GM21526 (cell line): ENCODE measurements around the gene DBN1.

Experiments
- ATAC-seq: cut with Tn5 transposase; IDR thresholded peaks from one replicate; pipeline ENCODE4 v1.9.1; 2021; ENCODE audit warnings: moderate library complexity; ENCODE audit not compliant: unreplicated experiment, low FRiP score

Gene DBN1

DNA sequence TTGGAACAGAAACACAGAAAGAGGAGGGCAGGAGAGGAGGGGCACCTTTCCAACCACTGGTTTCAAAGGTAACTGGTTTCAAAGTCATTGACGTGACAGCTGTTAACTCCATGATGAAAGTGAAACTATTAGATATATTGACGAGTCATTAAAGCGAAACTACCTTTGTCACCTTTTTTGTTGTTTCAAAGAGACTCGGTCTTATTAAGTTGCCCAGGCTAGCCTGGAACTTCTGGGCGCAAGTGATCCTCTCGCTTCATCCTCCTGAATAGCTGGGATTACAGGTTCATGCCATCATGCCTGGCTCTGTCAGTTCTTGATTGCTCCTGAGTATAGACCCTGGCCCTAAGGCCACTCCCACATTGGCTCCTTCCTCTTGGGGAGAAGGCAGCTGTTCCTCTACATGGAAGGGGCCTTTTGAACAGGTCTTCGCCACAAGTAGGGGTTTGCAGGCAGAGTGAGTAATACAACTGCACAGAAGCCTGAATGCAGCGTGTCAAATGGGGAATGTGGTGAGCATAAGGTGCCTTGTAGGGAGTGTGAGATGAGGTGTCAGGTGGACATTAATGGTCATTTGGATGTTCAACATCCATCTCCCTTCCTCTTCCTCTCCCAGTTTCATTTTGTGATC lies 60.7 kb downstream of the DBN1 start:
- ATAC-seq: peak; percentile 56

DNA sequence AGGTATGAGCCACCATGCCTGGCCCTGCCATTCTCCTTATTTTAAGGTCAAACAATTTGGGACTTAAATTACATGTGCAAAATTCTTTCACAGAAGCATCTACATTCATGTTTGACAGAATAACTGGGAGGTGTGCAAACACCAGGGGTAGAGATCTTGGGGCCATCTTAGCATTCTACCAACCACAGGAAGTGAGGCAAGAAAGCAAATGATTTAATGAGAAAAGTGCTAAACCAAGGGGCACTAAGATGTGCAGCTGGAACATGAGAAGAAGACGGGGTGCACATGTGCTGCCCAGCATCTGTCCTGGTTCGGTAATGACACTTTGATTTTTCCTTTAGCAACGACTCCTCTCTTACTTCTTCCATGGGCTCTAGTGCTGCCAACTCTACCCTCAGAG lies 62.9 kb downstream of the DBN1 start:
- no peak for ATAC-seq

DNA sequence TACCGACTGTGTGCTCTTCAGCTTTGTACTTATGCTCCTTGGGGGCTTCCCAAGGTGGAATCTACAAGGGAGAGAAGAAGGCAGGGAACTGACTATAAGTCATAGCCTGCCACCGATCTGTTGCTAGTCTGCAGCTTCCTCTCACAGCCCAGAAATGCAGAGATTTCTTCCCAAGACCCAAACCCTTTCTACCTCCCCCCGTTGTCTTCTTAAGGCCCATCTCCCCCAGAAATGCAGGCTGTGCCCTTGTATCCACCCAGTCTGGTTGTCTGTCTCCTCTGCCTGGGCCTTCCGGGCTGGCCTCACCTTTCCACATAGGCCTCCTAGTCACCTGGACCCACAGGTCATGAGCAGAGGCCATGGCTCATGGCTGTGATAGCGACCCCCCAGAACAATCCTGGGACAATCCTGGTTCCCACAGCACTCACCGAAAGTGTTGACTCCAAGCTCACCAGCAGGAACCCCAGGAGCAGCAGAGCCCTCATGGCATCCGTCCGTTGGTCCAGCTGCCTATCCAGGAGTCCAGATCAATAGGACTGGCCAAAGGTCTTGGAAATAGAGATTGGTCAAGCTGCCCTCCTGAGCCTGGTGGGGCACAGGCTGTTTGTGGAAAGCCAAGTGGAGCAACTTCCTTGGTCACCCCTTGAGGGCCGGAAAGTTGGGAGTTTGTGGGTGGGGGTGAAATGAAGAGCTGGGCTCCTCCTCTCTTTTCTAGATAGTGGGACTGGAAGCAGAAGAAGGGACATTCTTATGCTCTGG lies 64.2 kb downstream of the DBN1 start, which contains the start of gene F12:
Gene F12, minus strand, starts transcription at position 522 of the 759 bp plus-strand sequence. Its CDS starts 37 bp downstream, at position 485.
- ATAC-seq: no peak
